GM15510 (cell line): ENCODE measurements around the gene VCAN.

Source experiments
- POLR2A ChIP-seq: IDR thresholded peaks from 3 replicates; pipeline ENCODE4 v1.6.1; 2011; ENCODE audit warnings: borderline replicate concordance; ENCODE audit not compliant: insufficient read length; ENCODE audit errors: extremely low read depth

The VCAN gene

GRCh38 chr5:83552275-83552674 lies 80.7 kb downstream of the VCAN start:
- no peak for TF ChIP-seq POLR2A

DNA sequence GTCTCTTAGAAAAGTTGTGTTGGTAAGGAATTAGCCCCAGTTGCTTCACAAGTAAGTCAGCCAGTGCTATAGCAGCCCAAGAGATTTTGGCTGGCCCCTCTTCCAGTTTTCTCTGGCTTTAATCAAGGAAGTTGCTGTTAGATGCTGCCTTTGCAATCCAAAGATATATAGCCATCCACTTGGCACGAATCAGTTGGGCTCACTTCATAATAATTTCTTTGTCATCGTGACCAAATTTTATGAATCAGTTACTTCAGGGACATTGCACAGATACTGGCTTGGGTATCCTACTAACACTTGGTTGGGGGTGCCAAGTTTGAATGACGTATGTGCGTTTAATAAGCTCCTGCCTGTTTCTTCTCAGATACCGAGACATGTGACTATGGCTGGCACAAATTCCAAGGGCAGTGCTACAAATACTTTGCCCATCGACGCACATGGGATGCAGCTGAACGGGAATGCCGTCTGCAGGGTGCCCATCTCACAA lies 81.5 kb downstream of the VCAN start:
- TF ChIP-seq POLR2A = no peak

GRCh38 chr5:83554133-83554532 lies 82.6 kb downstream of the VCAN start:
- no peak for TF ChIP-seq POLR2A

DNA sequence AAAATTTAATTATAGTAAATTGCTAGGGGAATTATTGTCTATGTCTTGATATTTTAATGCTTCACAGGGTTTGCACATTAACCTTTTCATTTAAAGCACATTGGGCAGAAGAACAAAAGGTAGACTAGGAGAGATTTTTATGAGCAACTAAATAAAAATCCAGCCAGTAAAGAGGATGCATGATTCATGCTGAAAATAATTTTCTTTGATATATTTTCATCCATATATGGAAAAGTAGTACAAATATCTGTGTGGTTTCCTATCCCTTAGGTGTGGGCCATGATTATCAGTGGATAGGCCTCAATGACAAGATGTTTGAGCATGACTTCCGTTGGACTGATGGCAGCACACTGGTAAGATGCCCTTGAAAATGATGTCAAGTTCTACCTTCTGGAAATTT lies 83.1 kb downstream of the VCAN start:
- TF ChIP-seq POLR2A = no peak

DNA sequence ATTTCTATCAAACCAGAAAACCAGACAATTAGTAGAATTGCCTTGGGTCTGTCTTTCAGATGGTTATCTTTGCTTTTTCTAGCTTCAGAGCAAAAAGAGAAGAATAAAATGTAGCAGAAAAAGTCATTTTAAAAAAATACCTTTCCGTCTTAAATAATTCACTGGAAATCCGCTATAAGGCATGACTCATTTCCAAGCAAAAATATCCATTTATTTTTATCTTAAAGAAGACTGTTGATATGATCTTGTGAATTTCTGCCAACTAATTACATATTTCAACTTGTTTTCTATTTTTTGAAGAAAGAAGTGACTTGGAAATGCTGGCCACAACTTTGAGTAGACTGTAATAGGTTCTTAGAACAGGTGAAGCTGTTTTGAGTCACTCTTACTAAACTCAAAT lies 83.7 kb downstream of the VCAN start:
- TF ChIP-seq POLR2A = no peak

DNA sequence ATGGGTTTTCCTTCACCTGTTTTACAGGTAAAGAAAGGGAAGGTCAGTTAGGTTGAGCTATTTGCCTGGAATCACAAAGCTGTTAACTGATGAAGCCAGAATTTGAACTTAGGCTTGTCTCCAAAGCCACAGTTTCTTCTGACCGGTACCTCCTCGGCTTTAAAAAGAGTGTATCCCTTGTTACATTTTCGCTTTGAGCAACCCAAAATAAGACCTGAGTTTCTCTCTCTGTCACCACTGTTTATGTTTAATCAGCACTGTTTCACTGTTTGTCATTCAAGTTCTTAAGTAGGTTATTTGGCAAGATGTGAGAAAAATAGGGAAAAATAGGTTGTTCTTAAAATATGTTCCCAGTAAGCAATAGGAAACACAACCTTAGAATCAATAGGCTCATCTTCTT lies 84.6 kb downstream of the VCAN start:
- no peak for TF ChIP-seq POLR2A

GRCh38 chr5:83559118-83559785 lies 87.7 kb downstream of the VCAN start:
- TF ChIP-seq POLR2A = no peak

GRCh38 chr5:83562071-83562606 lies 90.6 kb downstream of the VCAN start:
- no peak for TF ChIP-seq POLR2A

DNA sequence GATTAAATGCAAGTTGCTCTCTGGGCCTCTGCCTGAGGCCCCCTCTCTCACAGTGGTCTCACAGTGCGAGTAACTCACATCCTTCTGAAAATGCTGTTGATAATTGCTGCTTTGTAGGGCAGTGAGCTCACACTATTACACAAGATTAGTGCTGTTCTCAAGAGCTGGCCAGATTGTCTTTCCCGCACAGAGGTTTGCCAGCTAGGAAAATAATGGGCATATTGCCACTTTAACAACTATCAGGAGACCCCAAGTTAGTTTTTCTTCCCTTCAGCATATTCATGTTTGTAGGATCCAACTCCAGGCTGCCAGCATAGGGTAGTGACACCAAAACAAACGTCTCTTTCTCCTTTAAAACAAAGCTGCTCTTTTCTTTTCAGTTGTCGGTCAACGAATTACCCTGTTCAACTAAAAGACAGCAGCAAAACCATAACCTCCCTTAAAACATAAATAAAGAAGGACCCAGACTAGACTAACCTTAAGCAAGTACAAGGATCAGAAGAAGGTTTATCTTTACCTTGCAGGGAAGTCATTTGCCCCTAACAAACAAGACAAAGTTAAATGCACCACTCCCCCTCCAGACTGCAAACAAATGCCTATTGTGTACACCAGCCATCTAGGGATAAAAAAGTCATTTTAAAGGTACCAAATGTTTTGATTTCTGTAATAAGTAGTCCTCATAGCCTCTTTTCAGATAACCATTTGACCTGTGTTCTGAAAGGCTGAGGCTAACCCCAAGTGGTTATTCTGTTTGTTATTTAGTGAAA lies 91.4 kb downstream of the VCAN start:
- TF ChIP-seq POLR2A = no peak

DNA sequence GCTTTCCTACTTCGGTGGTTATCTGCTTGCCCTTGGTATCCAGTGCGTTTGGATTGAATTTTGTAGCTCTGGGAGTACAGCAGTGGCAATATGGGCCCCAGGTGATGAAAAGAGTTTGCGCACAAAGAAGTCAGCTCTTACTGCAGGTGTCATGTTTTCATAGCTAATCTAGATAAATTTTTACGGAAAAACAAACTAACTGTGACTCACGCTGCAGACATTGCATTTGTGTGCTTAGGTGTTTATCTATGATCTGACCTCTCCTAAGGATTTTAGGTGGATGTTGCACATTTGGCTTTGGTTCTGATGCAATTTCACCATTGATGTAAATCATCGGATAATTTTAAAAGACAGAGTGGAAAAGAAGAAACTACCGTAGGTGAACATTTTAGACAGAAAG lies 92.1 kb downstream of the VCAN start:
- TF ChIP-seq POLR2A = no peak

DNA sequence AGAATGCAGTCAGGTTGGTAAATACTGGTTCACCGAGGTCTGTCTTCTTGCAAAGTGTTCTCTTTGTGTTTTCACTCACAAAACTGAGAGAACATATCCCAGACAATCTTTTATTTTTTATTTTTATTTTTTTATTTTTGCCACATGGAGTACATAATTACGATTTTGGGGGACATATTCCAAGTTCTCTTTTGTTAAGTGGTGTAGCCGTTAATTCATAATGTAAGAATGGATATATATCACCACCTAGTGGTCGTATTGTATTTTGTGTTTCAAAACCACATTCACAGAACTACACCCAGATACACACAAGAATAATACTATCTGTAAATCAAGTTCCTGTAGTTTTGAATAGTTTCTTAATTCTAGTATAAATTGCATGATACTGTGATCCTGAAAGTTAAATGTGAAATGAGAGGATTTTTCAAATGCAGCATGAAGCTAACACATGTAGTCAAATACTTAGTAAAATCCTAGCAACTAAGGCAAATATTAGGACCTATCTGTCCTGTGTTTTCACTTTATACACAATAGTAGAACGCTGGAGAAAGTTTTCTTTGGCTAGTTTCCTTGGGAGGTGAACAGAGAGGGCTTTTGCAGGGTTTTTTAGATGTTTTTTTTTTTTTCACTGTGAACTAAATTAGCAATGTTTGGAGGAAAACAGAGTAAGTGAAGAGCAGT lies 92.7 kb downstream of the VCAN start:
- TF ChIP-seq POLR2A = no peak

DNA sequence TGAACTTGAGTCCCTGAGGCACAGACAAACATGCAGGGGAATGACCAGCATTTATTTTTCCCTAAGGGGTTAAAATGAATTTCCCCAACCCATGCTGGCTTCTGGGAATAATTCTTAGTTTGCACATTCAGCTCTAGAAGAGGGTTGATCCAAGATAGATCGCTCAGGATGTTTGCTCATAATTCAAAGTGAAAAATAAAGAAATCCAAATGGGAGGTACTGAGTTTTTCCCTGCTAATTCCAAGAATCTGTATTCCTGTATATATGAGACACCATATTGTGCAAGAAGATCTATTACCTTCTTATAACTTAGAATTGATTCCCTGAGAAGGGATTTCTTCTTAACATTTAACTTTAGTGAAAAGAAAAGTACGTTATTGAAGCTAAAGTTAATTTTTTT lies 96.2 kb downstream of the VCAN start:
- TF ChIP-seq POLR2A = no peak

DNA sequence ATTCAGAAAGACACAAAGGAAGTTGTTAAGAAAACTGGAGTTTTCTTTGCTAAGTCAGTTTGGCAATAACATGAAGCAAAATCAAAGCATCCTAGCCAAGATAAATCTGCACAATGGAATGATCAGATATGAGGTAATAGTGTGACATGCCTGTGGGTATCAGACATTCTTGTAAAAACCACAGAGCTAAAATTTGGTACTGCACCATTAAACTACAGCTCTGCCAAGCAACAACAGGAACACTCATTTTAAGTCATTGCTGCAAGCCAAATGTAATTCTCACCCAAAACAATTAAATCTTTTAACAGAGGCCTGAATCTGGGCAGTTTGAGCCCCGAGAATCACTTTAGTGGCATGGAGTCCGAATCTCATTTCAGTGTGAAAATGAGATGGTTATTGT lies 96.6 kb downstream of the VCAN start:
- no peak for TF ChIP-seq POLR2A

GRCh38 chr5:83570916-83571315 lies 99.4 kb downstream of the VCAN start:
- no peak for TF ChIP-seq POLR2A

DNA sequence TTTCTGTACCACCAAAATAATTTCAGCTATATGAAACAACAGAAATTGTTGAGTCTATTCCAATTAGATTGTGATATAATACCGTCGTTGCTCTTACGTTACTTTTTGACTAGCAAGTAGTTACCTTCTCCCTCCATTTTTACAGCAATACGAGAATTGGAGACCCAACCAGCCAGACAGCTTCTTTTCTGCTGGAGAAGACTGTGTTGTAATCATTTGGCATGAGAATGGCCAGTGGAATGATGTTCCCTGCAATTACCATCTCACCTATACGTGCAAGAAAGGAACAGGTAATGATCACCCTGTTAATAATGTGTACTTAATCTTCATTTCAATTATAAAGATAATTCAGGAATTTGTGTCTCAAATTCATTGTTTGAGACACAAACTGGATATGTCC lies 100.7 kb downstream of the VCAN start:
- no peak for TF ChIP-seq POLR2A
